ENCODE results near the gene NVL. TPM values are rescaled to one million over a fixed set of nuclear protein-coding genes. Genes with fewer than 3 reads are reported as not detected.
"Not testable (repeated sequence)": the region's sequence is repeated elsewhere in the genome, so short reads cannot be mapped to it uniquely, and the experiment has no call there.

NVL gene
- total RNA-seq, 1 experiment from 2014 or later = 28.6 TPM

- DNase-seq (ENCODE audit: low read depth) = no peak
Observed at GRCh38 chr1:224237119-224237881, 92.7 kb downstream of the NVL start.

- no peak for DNase-seq (ENCODE audit: low read depth)
Observed at GRCh38 chr1:224235813-224236493, 94.0 kb downstream of the NVL start.

GRCh38 chr1:224234017-224234416 lies 96.0 kb downstream of the NVL start:
- no peak for DNase-seq (ENCODE audit: low read depth)

GRCh38 chr1:224226849-224227502 lies 103.0 kb downstream of the NVL start:
- DNase-seq (ENCODE audit: low read depth) = no peak

GRCh38 chr1:224223819-224224714 lies 105.9 kb downstream of the NVL start:
- peak; percentile 58 for DNase-seq (ENCODE audit: low read depth)

- no peak for DNase-seq (ENCODE audit: low read depth)
Observed at GRCh38 chr1:224219612-224220059, 110.3 kb downstream of the NVL start.

- no peak for DNase-seq (ENCODE audit: low read depth)
Observed at GRCh38 chr1:224219011-224219611, 110.9 kb downstream of the NVL start.

GRCh38 chr1:224217655-224218623 lies 112.0 kb downstream of the NVL start:
- no peak for DNase-seq (ENCODE audit: low read depth)

GRCh38 chr1:224216382-224216781 lies 113.6 kb downstream of the NVL start:
- no peak for DNase-seq (ENCODE audit: low read depth)

GRCh38 chr1:224213438-224214119 lies 116.4 kb downstream of the NVL start:
- DNase-seq (ENCODE audit: low read depth) = no peak

- peak; percentile 72 for DNase-seq (ENCODE audit: low read depth)
Observed at GRCh38 chr1:224212618-224213061, 117.3 kb downstream of the NVL start.

- DNase-seq (ENCODE audit: low read depth) = peak; percentile 52
Observed at GRCh38 chr1:224211206-224211962, 118.6 kb downstream of the NVL start.

- not testable (repeated sequence) for DNase-seq (ENCODE audit: low read depth)
Observed at GRCh38 chr1:224205931-224206538, 123.9 kb downstream of the NVL start.

GRCh38 chr1:224205438-224205840 lies 124.5 kb downstream of the NVL start:
- DNase-seq (ENCODE audit: low read depth) = peak; percentile 66

GRCh38 chr1:224203243-224204016 lies 126.5 kb downstream of the NVL start:
- peak; percentile 64 for DNase-seq (ENCODE audit: low read depth)

GRCh38 chr1:224201853-224202252 lies 128.1 kb downstream of the NVL start:
- DNase-seq (ENCODE audit: low read depth) = no peak

- no peak for DNase-seq (ENCODE audit: low read depth)
Observed at GRCh38 chr1:224201383-224201782, 128.6 kb downstream of the NVL start.

Measured in LHCN-M2 (cell line).